GM18498 (cell line): ENCODE data around the gene CABLES1.
"Not testable (repeated sequence)": the region's sequence is repeated elsewhere in the genome, so short reads cannot be mapped to it uniquely, and the experiment has no call there.

Source experiments
- ATAC-seq: cut with Tn5 transposase; IDR thresholded peaks from one replicate; pipeline ENCODE4 v1.9.1; 2021; ENCODE audit warnings: mild to moderate bottlenecking, moderate library complexity; ENCODE audit not compliant: unreplicated experiment

The CABLES1 gene, protein sequence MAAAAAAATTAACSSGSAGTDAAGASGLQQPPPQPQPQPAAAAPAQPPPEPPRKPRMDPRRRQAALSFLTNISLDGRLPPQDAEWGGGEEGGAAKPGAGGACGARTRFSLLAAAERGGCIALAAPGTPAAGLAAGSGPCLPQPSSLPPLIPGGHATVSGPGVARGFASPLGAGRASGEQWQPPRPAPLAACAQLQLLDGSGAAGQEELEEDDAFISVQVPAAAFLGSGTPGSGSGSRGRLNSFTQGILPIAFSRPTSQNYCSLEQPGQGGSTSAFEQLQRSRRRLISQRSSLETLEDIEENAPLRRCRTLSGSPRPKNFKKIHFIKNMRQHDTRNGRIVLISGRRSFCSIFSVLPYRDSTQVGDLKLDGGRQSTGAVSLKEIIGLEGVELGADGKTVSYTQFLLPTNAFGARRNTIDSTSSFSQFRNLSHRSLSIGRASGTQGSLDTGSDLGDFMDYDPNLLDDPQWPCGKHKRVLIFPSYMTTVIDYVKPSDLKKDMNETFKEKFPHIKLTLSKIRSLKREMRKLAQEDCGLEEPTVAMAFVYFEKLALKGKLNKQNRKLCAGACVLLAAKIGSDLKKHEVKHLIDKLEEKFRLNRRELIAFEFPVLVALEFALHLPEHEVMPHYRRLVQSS

DNA sequence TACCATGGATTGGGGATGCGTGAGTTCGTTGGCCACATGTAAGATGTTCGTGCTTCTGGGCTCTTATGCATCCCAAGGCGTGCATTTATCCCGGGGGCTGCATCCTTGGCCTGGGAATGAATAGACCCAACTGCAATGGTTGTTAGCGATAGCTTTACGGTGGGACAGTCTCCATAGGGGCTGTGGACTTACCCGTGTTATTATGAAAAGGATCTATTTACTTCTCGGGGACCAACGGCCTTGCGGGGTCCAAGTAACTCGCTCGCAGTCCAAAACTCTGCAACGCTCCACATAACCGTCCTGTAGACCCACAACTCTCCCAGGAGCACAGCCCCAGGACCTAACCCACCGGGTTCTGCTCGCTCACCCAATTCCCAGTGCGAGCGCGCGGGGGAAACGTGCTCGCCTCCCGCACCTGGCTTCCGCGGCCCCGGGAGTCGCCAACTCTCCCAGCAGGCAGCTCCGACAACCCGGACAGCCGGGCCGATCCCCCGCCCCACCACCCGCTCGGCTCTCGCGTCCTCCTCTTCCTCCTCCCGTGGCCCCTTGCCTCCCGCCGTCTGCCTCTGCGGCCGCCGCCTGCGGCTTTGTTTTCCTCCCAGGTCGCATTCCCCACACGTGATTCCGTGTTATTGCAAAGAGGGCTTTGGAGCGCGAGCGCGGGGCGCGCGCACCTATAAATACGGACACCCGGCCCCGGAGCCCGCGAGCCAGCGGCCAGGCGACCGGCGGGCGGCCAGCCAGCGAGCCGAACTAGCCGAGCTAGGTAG, at the start of gene CABLES1:
Gene CABLES1, plus strand, starts transcription at position 706 of the 770 bp plus-strand sequence. CDS start 278 bp downstream, outside the sequence.
- ATAC-seq: peak; percentile 3

DNA sequence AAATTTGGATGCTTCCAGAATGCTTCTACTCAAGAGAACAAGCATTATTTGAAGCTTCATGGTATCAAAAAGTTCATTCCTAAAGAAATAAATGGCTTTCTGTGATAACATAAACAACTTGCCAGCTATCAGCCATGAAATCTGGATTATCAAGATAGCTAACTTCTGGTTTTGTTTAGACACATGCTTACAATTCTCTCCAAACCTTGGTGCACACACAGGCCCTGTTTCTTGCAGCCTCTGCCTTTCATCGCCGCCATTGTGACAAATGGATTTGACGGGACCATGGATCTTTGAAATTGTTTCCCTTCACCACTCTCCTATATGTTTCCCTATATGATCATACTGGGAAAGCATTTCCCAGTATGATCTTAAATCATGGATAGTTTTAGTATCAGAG, 47.9 kb upstream of the CABLES1 start:
- ATAC-seq: no peak

GRCh38 chr18:23088310-23088709, 47.0 kb upstream of the CABLES1 start:
- no peak for ATAC-seq

DNA sequence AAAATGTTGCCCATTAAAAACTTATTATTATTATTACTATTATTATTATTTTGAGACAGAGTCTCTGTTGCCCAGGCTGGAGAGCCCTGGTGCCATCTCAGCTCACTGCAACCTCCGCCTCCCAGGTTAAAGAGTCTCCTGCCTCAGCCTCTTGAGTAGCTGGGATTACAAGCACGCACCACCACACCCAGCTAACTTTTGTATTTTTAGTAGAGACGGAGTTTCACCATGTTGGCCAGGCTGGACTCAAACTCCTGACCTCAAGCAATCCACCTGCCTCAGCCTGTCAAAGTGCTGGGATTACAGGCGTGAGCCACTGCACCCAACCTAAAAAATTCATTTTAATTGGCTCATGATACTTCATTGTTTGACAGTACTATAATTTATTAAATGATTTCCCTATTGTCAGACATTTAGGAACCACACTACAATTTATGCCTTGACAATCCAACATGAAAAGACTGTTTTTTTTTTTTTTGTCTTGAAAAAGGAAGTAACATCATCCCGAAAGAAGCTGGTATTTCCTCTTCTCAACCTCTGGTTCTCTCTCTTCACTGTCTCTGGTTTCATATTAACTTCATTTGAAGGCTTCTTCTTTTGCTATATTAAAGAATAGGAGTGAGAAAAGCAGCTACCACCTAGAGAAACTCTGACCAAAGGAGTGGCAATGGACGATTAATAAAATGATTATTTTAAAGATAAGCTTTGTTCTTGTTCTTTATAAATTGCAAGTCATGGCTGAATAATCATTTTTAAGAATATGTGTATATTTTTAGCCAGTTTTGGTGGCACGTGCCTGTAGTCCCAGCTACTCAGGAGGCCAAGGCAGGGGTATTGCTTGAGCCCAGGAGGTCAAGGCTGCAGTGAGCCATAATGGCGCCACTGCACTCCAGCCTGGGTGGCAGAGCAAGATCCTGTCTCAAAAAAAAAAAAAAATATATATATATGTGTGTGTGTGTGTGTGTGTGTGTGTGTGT, 44.0 kb upstream of the CABLES1 start:
- ATAC-seq: peak; percentile 72

DNA sequence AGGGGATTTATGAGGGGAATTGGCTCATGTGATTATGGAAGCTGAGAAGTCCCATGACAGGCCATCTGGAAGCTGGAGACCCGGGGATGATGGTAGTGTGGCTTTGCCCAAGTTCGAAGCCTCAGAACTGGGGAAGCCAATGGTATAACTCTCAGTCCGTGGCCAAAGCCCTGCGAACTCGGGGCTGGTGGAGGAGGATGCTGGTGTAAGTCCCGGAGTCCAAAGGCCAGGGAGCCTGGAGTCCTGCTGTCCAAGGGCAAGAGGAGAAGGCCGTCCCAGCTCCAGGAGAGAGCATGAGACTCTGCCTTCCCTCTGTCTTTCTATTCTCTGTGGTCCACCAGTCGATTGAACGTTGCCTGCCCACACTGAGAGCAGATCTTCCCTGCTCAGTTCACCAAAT, 43.2 kb upstream of the CABLES1 start:
- ATAC-seq: no peak

GRCh38 chr18:23093130-23093529, 42.2 kb upstream of the CABLES1 start:
- not testable (repeated sequence) for ATAC-seq

DNA sequence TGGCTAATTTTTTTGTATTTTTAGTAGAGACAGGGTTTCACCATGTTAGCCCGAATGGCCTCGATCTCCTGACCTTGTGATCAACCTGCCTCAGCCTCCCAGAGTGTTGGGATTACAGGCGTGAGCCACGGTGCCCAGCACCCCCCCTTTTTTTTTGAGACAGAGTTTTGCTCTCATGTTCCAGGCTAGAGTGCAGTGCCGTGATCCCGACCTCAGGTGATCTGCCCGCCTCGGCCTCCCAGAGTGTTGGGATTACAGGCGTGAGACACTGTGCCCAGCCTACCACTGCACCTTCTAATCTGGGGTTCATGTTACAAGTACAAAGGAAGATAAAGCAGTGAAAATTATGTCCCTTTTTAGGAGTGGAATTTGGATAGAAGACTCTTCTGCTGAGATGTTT, 41.5 kb upstream of the CABLES1 start:
- no peak for ATAC-seq

GRCh38 chr18:23094411-23095190, 40.7 kb upstream of the CABLES1 start:
- ATAC-seq: no peak

GRCh38 chr18:23095463-23095862, 39.8 kb upstream of the CABLES1 start:
- ATAC-seq: no peak

- ATAC-seq: not testable (repeated sequence)
Measured at GRCh38 chr18:23097016-23097415, 38.3 kb upstream of the CABLES1 start.

DNA sequence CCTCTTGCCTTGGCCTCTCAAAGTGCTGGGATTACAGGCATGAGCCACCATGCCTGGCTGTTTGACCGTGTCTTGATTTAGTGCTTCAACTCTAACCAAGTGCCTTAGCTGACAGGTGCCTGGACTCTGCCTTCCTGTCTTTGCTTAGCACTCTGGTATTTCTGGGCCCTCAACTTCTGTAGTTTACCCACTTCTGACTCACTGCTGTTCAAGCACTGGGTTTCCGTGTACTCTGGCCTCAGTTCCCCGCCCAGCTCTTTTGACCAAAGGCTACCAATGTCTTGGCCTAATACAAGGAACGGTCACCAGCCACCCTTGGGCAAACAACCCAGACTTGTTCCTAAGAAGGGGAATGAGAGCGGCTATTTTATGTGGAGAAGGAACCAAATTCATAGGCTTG, 35.7 kb upstream of the CABLES1 start:
- no peak for ATAC-seq

- no peak for ATAC-seq
Measured at GRCh38 chr18:23101861-23102432, 33.3 kb upstream of the CABLES1 start.

GRCh38 chr18:23102493-23103261, 32.6 kb upstream of the CABLES1 start:
- no peak for ATAC-seq

DNA sequence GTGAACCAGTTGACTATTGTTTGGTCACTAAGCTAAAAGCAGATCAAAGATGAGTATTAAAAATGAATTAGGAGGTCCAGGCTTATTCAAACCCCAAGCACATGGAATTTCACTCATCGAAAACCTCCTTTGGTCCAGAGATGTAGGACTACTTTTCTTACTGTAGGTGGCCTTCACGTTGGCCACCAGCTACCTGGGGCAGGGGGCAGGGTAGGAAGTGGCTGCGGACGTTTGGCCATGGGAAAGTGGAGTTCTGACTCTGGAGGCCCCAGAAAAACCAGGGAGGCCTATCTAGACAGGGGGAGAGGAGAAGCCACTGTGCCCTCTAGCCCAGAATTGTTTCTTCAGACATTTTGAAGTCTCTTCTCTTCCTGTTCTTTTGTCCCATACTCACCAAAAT, 31.8 kb upstream of the CABLES1 start:
- no peak for ATAC-seq

GRCh38 chr18:23105030-23105429, 30.3 kb upstream of the CABLES1 start:
- ATAC-seq: no peak

- ATAC-seq: no peak
Measured at GRCh38 chr18:23105581-23106219, 29.6 kb upstream of the CABLES1 start.

DNA sequence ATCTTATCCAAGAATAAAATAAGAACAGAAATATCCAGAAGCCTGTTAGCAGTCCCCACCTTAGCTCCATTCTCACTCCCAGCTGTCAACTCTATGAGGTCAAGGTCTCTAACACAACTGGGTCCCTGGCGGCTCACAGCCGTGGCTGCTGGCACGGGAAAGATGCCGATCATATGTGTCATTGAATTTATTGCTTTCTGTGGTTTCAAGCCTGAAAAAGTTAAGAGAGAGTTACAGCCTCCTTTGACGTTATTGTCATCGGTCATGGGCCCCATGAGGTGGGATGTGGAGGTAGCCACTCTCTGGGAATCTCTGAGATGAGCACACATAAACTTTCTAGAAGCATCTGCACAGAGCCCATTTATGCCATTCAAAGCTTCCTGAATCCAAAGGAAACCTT, 28.7 kb upstream of the CABLES1 start:
- ATAC-seq: no peak

- ATAC-seq: no peak
Measured at GRCh38 chr18:23107718-23108117, 27.6 kb upstream of the CABLES1 start.
